KMS-11 (cell line): Measurements from ENCODE around the gene HDDC3.

Experiments
- H2AFZ ChIP-seq: fragments of 200-600 bp; sonication (generic); 2 replicates; pipeline ENCODE4 v1.6.1; 2016; ENCODE audit warnings: antibody characterized with exemption, mixed run types, low read depth
- H3K27ac ChIP-seq: fragments of 200-600 bp; sonication (generic); 2 replicates; pipeline ENCODE4 v1.6.1; 2016; ENCODE audit warnings: mild to moderate bottlenecking, mixed run types
- H3K27me3 ChIP-seq: fragments of 200-600 bp; sonication (generic); 2 replicates; pipeline ENCODE4 v1.6.1; 2017; ENCODE audit warnings: mild to moderate bottlenecking, low read depth, mixed run types, moderate library complexity; ENCODE audit not compliant: insufficient read depth
- H3K36me3 ChIP-seq: fragments of 200-600 bp; sonication (generic); 2 replicates; pipeline ENCODE4 v1.6.1; 2017; ENCODE audit warnings: mild to moderate bottlenecking, mixed run types; ENCODE audit not compliant: insufficient read depth
- H3K4me1 ChIP-seq: fragments of 200-600 bp; sonication (generic); 2 replicates; pipeline ENCODE4 v1.6.1; 2016; ENCODE audit warnings: mild to moderate bottlenecking, low read depth, mixed run types; ENCODE audit not compliant: poor library complexity, severe bottlenecking
- H3K4me2 ChIP-seq: fragments of 200-600 bp; sonication (generic); 2 replicates; pipeline ENCODE4 v1.7.0; 2016; ENCODE audit warnings: mild to moderate bottlenecking, mixed run types
- H3K4me3 ChIP-seq: fragments of 200-600 bp; sonication (generic); IDR thresholded peaks from 2 replicates; pipeline ENCODE4 v1.6.1; 2017; ENCODE audit warnings: low read depth, low read length, mixed read lengths; ENCODE audit not compliant: insufficient read depth
- H3K79me2 ChIP-seq: fragments of 200-600 bp; sonication (generic); 2 replicates; pipeline ENCODE4 v1.6.1; 2016; ENCODE audit warnings: low read depth, mixed run types; ENCODE audit not compliant: insufficient read depth
- H3K9ac ChIP-seq: fragments of 200-600 bp; sonication (generic); 2 replicates; pipeline ENCODE4 v1.6.1; 2016; ENCODE audit warnings: mild to moderate bottlenecking, mixed run types
- H4K20me1 ChIP-seq: fragments of 200-600 bp; sonication (generic); 2 replicates; pipeline ENCODE4 v1.6.1; 2016; ENCODE audit warnings: mild to moderate bottlenecking, mixed run types; ENCODE audit not compliant: insufficient read depth
- CTCF ChIP-seq: fragments of 200-600 bp; sonication (generic); conservative IDR thresholded peaks from 2 replicates; pipeline ENCODE4 v1.6.1; 2017; ENCODE audit warnings: low read depth, mild to moderate bottlenecking, antibody characterized with exemption, low read length, moderate library complexity, mixed read lengths

The HDDC3 gene

GRCh38 chr15:90916461-90916860, 15.9 kb downstream of the HDDC3 start:
- Histone ChIP-seq H3K79me2 (no peaks in the 10 kb centered on the region), H3K9ac (no peak overlapping the region), H4K20me1 (no peaks in the 10 kb centered on the region), H2AFZ (no peak overlapping the region), H3K36me3 (no peaks in the 10 kb centered on the region), H3K4me3 (no peak overlapping the region), H3K4me1 (peaks cover 38% of the 10 kb centered on the region), H3K27me3 (no peaks in the 10 kb centered on the region), H3K4me2 (no peak overlapping the region), H3K27ac (no peak overlapping the region)
- no peak for TF ChIP-seq CTCF

DNA sequence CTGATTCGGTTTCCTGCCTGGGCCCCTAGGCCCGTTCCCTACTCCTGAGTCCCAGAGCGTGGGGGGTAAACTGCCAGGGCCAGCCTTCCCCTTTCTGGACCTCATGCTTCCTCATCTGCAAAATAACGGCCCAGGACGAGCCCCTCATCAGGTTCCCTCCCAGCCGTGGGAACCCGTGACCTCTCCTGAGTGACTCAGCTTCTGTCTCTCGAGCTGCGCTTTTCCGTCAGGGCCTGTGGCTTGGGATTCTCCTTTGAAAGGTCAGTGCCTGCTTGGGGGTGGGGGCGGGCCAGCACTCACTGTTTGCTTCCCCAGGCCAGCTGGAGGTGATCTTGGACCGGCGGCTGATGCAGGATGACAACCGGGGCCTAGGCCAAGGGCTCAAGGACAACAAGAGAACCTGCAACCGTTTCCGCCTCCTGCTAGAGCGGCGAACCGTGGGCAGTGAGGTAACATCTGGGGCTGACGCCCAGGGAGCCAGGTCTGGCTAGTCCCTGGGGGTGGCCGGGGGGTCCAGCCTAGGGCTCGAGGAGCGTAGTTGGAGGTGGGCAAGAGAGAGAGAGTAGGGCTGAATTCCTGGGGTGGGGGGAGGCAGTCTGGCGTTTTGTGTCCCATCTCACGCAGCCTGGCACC, 16.4 kb downstream of the HDDC3 start:
- Histone ChIP-seq H3K4me3 (no peak overlapping the region), H3K4me2 (peak overlapping the region; percentile 31; the same call in 1 of the 2 replicates), H3K27me3 (no peaks in the 10 kb centered on the region), H3K36me3 (no peaks in the 10 kb centered on the region), H3K27ac (no peak overlapping the region), H3K9ac (no peak overlapping the region), H2AFZ (no peak overlapping the region), H3K79me2 (no peaks in the 10 kb centered on the region), H3K4me1 (peaks cover 33% of the 10 kb centered on the region), H4K20me1 (no peaks in the 10 kb centered on the region)
- TF ChIP-seq CTCF: no peak

- H3K4me1 ChIP-seq: peaks cover 33% of the 10 kb centered on the region
- no peak for TF ChIP-seq CTCF
- H4K20me1 ChIP-seq: no peaks in the 10 kb centered on the region
- H3K9ac ChIP-seq: no peak overlapping the region
- H3K79me2 ChIP-seq: no peaks in the 10 kb centered on the region
- H3K4me3 ChIP-seq: no peak overlapping the region
- H3K36me3 ChIP-seq: no peaks in the 10 kb centered on the region
- H3K4me2 ChIP-seq: peak overlapping the region; percentile 31
- H3K27ac ChIP-seq: peak overlapping the region; percentile 27; the same call in 1 of the 2 replicates
- H3K27me3 ChIP-seq: no peaks in the 10 kb centered on the region
- no peak overlapping the region for H2AFZ ChIP-seq
Measured at GRCh38 chr15:90915216-90915807, 17.0 kb downstream of the HDDC3 start.

GRCh38 chr15:90914305-90915080, 17.9 kb downstream of the HDDC3 start:
- Histone ChIP-seq H3K27me3 (no peaks in the 10 kb centered on the region), H4K20me1 (no peaks in the 10 kb centered on the region), H2AFZ (no peak overlapping the region), H3K4me2 (peak overlapping the region; percentile 31), H3K4me1 (peaks cover 33% of the 10 kb centered on the region), H3K27ac (peak overlapping the region; percentile 27; the same call in 1 of the 2 replicates), H3K9ac (no peak overlapping the region), H3K79me2 (no peaks in the 10 kb centered on the region), H3K36me3 (no peaks in the 10 kb centered on the region), H3K4me3 (no peak overlapping the region)
- no peak for TF ChIP-seq CTCF
